ENCODE data around the gene AP1M1.
"Not testable (repeated sequence)": the region's sequence is repeated elsewhere in the genome, so short reads cannot be mapped to it uniquely, and the experiment has no call there.

Gene AP1M1

GRCh38 chr19:16261584-16262368 is 64.1 kb downstream of the AP1M1 start:
- no peak for DNase-seq (ENCODE audit: low read depth in 2 of 2)

- no peak for DNase-seq (ENCODE audit: low read depth in 2 of 2)
Measured at GRCh38 chr19:16262618-16263017, 64.9 kb downstream of the AP1M1 start.

GRCh38 chr19:16263141-16263761 is 65.5 kb downstream of the AP1M1 start:
- no peak for DNase-seq (ENCODE audit: low read depth in 2 of 2)

GRCh38 chr19:16265205-16265604 is 67.5 kb downstream of the AP1M1 start:
- DNase-seq (ENCODE audit: low read depth in 2 of 2) = no peak

- DNase-seq (ENCODE audit: low read depth in 2 of 2) = no peak
Measured at GRCh38 chr19:16265890-16266585, 68.3 kb downstream of the AP1M1 start.

GRCh38 chr19:16266586-16266942 is 68.9 kb downstream of the AP1M1 start:
- peak in 1 of 2 donors; percentile 32 for DNase-seq (ENCODE audit: low read depth in 2 of 2)

GRCh38 chr19:16268676-16269319 is 71.1 kb downstream of the AP1M1 start:
- no peak for DNase-seq (ENCODE audit: low read depth in 2 of 2)

- no peak for DNase-seq (ENCODE audit: low read depth in 2 of 2)
Measured at GRCh38 chr19:16272945-16273344, 75.2 kb downstream of the AP1M1 start.

GRCh38 chr19:16274447-16274846 is 76.7 kb downstream of the AP1M1 start:
- no peak for DNase-seq (ENCODE audit: low read depth in 2 of 2)

GRCh38 chr19:16280306-16280705 is 82.6 kb downstream of the AP1M1 start:
- no peak for DNase-seq (ENCODE audit: low read depth in 2 of 2)

GRCh38 chr19:16281743-16282142 is 84.0 kb downstream of the AP1M1 start:
- DNase-seq (ENCODE audit: low read depth in 2 of 2) = no peak

- DNase-seq (ENCODE audit: low read depth in 2 of 2) = peak; percentile 63 to 76
Measured at GRCh38 chr19:16283210-16284061, 85.7 kb downstream of the AP1M1 start.

- DNase-seq (ENCODE audit: low read depth in 2 of 2) = no peak
Measured at GRCh38 chr19:16284505-16284904, 86.8 kb downstream of the AP1M1 start.

GRCh38 chr19:16285079-16285478 is 87.4 kb downstream of the AP1M1 start:
- not testable (repeated sequence) for DNase-seq (ENCODE audit: low read depth in 2 of 2)

- no peak for DNase-seq (ENCODE audit: low read depth in 2 of 2)
Measured at GRCh38 chr19:16285769-16286498, 88.2 kb downstream of the AP1M1 start.

GRCh38 chr19:16288544-16288943 is 90.8 kb downstream of the AP1M1 start:
- no peak for DNase-seq (ENCODE audit: low read depth in 2 of 2)

- DNase-seq (ENCODE audit: low read depth in 2 of 2) = no peak
Measured at GRCh38 chr19:16289594-16289993, 91.9 kb downstream of the AP1M1 start.

GRCh38 chr19:16290692-16291091 is 93.0 kb downstream of the AP1M1 start:
- no peak for DNase-seq (ENCODE audit: low read depth in 2 of 2)

GRCh38 chr19:16293118-16294091 is 95.7 kb downstream of the AP1M1 start:
- DNase-seq (ENCODE audit: low read depth in 2 of 2) = no peak

- no peak for DNase-seq (ENCODE audit: low read depth in 2 of 2)
Measured at GRCh38 chr19:16295057-16295456, 97.3 kb downstream of the AP1M1 start.
